Endothelial cell of umbilical vein (primary cell): ENCODE measurements around the gene CMTM8. TPM values are rescaled to one million over a fixed set of nuclear protein-coding genes. Genes with fewer than 3 reads are reported as not detected.

ENCODE experiments used
- BruUV-seq: library from RNA; stranded (reverse); fragments of 400-500 nt; replicated peaks from 2 replicates; lab custom pipeline; 2021; lab: Mats Ljungman, UMichigan
- CTCF ChIA-PET: fragments of 300-600, 350-600 bp; sonication (Branson Sonifier 250); formaldehyde crosslinking; loops from one replicate; lab custom pipeline; 2021; ENCODE audit warnings: antibody characterized with exemption, inconsistent platforms; lab: Charles Lee
- POLR2A ChIA-PET: fragments of 300-600, 350-600 bp; sonication (Branson Sonifier 250); formaldehyde crosslinking; loops from one replicate; lab custom pipeline; 2021; ENCODE audit warnings: antibody characterized with exemption, inconsistent platforms; lab: Charles Lee
- DNase-seq: peaks from one replicate; pipeline ENCODE4 v3.0.0-alpha.2; 2011; ENCODE audit warnings: low read depth, low spot score
- FAIRE-seq: peaks from 2 replicates; lab custom pipeline; 2011; peaks lifted over from hg19 to GRCh38; lab: Jason Lieb, UNC
- H2AFZ ChIP-seq: 2 replicates; pipeline ENCODE4 v1.6.0; 2012; ENCODE audit warnings: low read depth, low read length, control low read depth, inconsistent platforms
- H3K27ac ChIP-seq: 2 replicates; pipeline ENCODE4 v1.5.1; 2011; ENCODE audit warnings: low read depth, mild to moderate bottlenecking, control low read depth, low read length, moderate library complexity; ENCODE audit not compliant: insufficient read depth
- H3K27me3 ChIP-seq, 2 experiments: 2 replicates each; pipeline versions ENCODE4 v1.6.0 to v1.6.1; 2011; ENCODE audit warnings: low read length in 2 of 2, mixed read lengths in 1 of 2; ENCODE audit not compliant: control insufficient read depth in 2 of 2, insufficient read depth in 2 of 2
- H3K36me3 ChIP-seq, 2 experiments: 2 replicates in 1 of 2; 3 replicates in 1 of 2; pipeline ENCODE4 v1.5.1; 2011; ENCODE audit warnings: low read length in 2 of 2, mild to moderate bottlenecking in 1 of 2, moderate library complexity in 1 of 2; ENCODE audit not compliant: control insufficient read depth in 2 of 2, insufficient read depth in 2 of 2; ENCODE audit errors: extremely low read depth in 1 of 2
- H3K4me1 ChIP-seq: 3 replicates; pipeline ENCODE4 v1.5.1; 2011; ENCODE audit warnings: mild to moderate bottlenecking, low read length; ENCODE audit not compliant: control insufficient read depth, insufficient read depth; ENCODE audit errors: extremely low read depth
- H3K4me2 ChIP-seq: 2 replicates; pipeline ENCODE4 v1.6.1; 2011; ENCODE audit warnings: low read length, control low read depth, mixed read lengths; ENCODE audit not compliant: insufficient read depth
- H3K4me3 ChIP-seq, 3 experiments: fragments of 200-600 bp in 1 of 3; sonication (generic), shearing (Covaris generic) in 1 of 3; replicated peaks in 1 of 3; 2 replicates each; pipeline ENCODE4 v1.5.1; 2011 to 2016; ENCODE audit warnings: control low read depth in 3 of 3, low read length in 3 of 3, mild to moderate bottlenecking in 2 of 3, inconsistent platforms in 1 of 3, low read depth in 1 of 3, moderate library complexity in 1 of 3; ENCODE audit not compliant: insufficient read depth in 1 of 3
- H3K79me2 ChIP-seq: 2 replicates; pipeline ENCODE4 v1.6.0; 2012; ENCODE audit warnings: low read length, inconsistent platforms; ENCODE audit not compliant: control insufficient read depth, insufficient read depth
- H3K9ac ChIP-seq: replicated peaks from 2 replicates; pipeline ENCODE3; 2011; ENCODE audit warnings: low read length, control low read depth; ENCODE audit not compliant: insufficient read depth; ENCODE audit errors: extremely low read depth
- H3K9me1 ChIP-seq: replicated peaks from 3 replicates; pipeline ENCODE4 v1.6.0; 2011; ENCODE audit warnings: mild to moderate bottlenecking, low read length; ENCODE audit not compliant: control insufficient read depth, insufficient read depth; ENCODE audit errors: extremely low read depth
- H3K9me3 ChIP-seq: replicated peaks from 2 replicates; pipeline ENCODE4 v1.5.1; 2012; ENCODE audit warnings: low read length, inconsistent platforms; ENCODE audit not compliant: control insufficient read depth, insufficient read depth
- H4K20me1 ChIP-seq: replicated peaks from 2 replicates; pipeline ENCODE3; 2011; ENCODE audit warnings: mild to moderate bottlenecking, low read length; ENCODE audit not compliant: control insufficient read depth, insufficient read depth; ENCODE audit errors: extremely low read depth
- CTCF ChIP-seq, 2 donors: IDR thresholded peaks; 1 replicate in 1 of 2; 2 replicates in 1 of 2; pipeline ENCODE4 v1.5.1; 2011; ENCODE audit warnings: low read length in 2 of 2, mild to moderate bottlenecking in 2 of 2, moderate library complexity in 2 of 2, control low read depth in 1 of 2, inconsistent platforms in 1 of 2, low read depth in 1 of 2; ENCODE audit not compliant: insufficient read depth in 1 of 2; ENCODE audit errors: extremely low read depth in 1 of 2
- EZH2 ChIP-seq: IDR thresholded peaks from 2 replicates; pipeline ENCODE4 v1.6.1; 2012; ENCODE audit warnings: borderline replicate concordance, low read depth, mild to moderate bottlenecking, moderate library complexity, low read length, inconsistent platforms; ENCODE audit not compliant: severe bottlenecking
- FOS ChIP-seq: IDR thresholded peaks from 2 replicates; pipeline ENCODE4 v1.6.1; 2011; ENCODE audit warnings: mild to moderate bottlenecking, low read length, moderate library complexity, borderline replicate concordance; ENCODE audit not compliant: insufficient read depth
- GATA2 ChIP-seq: IDR thresholded peaks from 2 replicates; pipeline ENCODE4 v1.7.0; 2011; ENCODE audit warnings: low read depth, mild to moderate bottlenecking, moderate library complexity, mixed read lengths, low read length; ENCODE audit not compliant: insufficient read length, insufficient read depth
- JUN ChIP-seq: IDR thresholded peaks from 2 replicates; pipeline ENCODE4 v1.6.1; 2011; ENCODE audit warnings: borderline replicate concordance, low read depth; ENCODE audit not compliant: insufficient read length, insufficient read depth
- MAX ChIP-seq: IDR thresholded peaks from 2 replicates; pipeline ENCODE4 v1.6.1; 2011; ENCODE audit not compliant: insufficient read depth, insufficient read length
- MYC ChIP-seq: IDR thresholded peaks from one replicate; pipeline ENCODE4 v1.6.1; 2011; ENCODE audit warnings: mild to moderate bottlenecking, low read depth, low read length
- POLR2A ChIP-seq: IDR thresholded peaks from 2 replicates; pipeline ENCODE4 v1.6.1; 2012; ENCODE audit warnings: low read depth, mild to moderate bottlenecking, control low read depth, low read length
- POLR2AphosphoS5 ChIP-seq: IDR thresholded peaks from 2 replicates; pipeline ENCODE4 v1.6.1; 2012; ENCODE audit warnings: low read depth, mild to moderate bottlenecking, control low read depth, low read length, moderate library complexity; ENCODE audit not compliant: insufficient read depth
- dilution Hi-C: fragments of 300-500 bp; cut with MboI; formaldehyde crosslinking; loops from one replicate; pipeline ENCODE4 v1.15.0; 2019; ENCODE audit warnings: low sequenced_read_pairs; ENCODE audit not compliant: extremely low pct_ligation_motif_present
- intact Hi-C: fragments of 100-400 bp; cut with micrococcal nuclease; formaldehyde crosslinking; loops from one replicate; pipeline ENCODE4 v1.10.0; 2022
- polyA plus RNA-seq, 4 experiments: library from polyadenylated mRNA; depleted of rRNA in 3 of 4; stranded (reverse) in 3 of 4; unstranded in 1 of 4; fragments of >200 nt; gene quantifications; 2 replicates each; pipeline versions ENCODE4 v1.2.1 to v1.2.3, GENCODE V29; 2011 to 2012; ENCODE audit warnings: missing spikeins in 1 of 4
- total RNA-seq: library from RNA; stranded (reverse); gene quantifications from 2 replicates; pipeline ENCODE4 v1.2.3, GENCODE V29; 2021

Gene CMTM8
- total and polyA plus RNA-seq, 2 donors (not counting 3 experiments of a cell fraction or from before 2014, with no cell fraction given), result 7.3 to 11.9 TPM

GRCh38 chr3:32197991-32198390, 40.5 kb upstream of the CMTM8 start:
- H3K4me2 ChIP-seq, result no peak overlapping the region
- no peaks in the 10 kb centered on the region for H3K9me3 ChIP-seq
- ChIA-PET CTCF (no interaction called here), POLR2A (no interaction called here)
- no peaks in the 10 kb centered on the region for H3K36me3 ChIP-seq
- no peaks in the 10 kb centered on the region for H4K20me1 ChIP-seq
- dilution Hi-C loops, result no loop called here
- no TSS peak for BruUV-seq
- no peaks in the 10 kb centered on the region for H3K27me3 ChIP-seq
- H3K79me2 ChIP-seq, result no peaks in the 10 kb centered on the region
- no peak for DNase-seq
- intact Hi-C loops, result no loop called here
- H3K4me1 ChIP-seq, result peaks cover 15% of the 10 kb centered on the region
- no peak overlapping the region for H3K4me3 ChIP-seq
- no peak for FAIRE-seq
- H2AFZ ChIP-seq, result no peak overlapping the region
- no peak for TF ChIP-seq EZH2
- no peak for TF ChIP-seq CTCF (IDR thresholded peaks at IDR 0.05; ENCODE audit: extremely low read depth in 1 of 2, insufficient read depth in 1 of 2, low read depth in 1 of 2, low read length in 2 of 2)
- TF ChIP-seq GATA2, result no peak
- H3K9ac ChIP-seq, result no peak overlapping the region
- H3K9me1 ChIP-seq, result no peaks in the 10 kb centered on the region
- H3K27ac ChIP-seq, result no peak overlapping the region

GRCh38 chr3:32198714-32199113, 39.8 kb upstream of the CMTM8 start:
- no peak for TF ChIP-seq POLR2AphosphoS5
- TF ChIP-seq MYC, result no peak
- no peak for TF ChIP-seq GATA2
- no peak for TF ChIP-seq FOS
- no peak for TF ChIP-seq EZH2
- no peak for TF ChIP-seq CTCF (IDR thresholded peaks at IDR 0.05; ENCODE audit: extremely low read depth in 1 of 2, insufficient read depth in 1 of 2, low read depth in 1 of 2, low read length in 2 of 2)
- TF ChIP-seq POLR2A, result no peak
- TF ChIP-seq MAX, result no peak
- TF ChIP-seq JUN, result no peak
- no peaks in the 10 kb centered on the region for H3K79me2 ChIP-seq
- no peak overlapping the region for H2AFZ ChIP-seq
- CTCF ChIA-PET, result no interaction called here
- H3K9ac ChIP-seq, result no peak overlapping the region
- H3K36me3 ChIP-seq, result no peaks in the 10 kb centered on the region
- no peaks in the 10 kb centered on the region for H3K27me3 ChIP-seq
- no peak overlapping the region for H3K4me3 ChIP-seq
- no peaks in the 10 kb centered on the region for H4K20me1 ChIP-seq
- DNase-seq (no peak), FAIRE-seq (no peak)
- H3K27ac ChIP-seq, result no peak overlapping the region
- intact Hi-C loops, result no loop called here
- H3K4me1 ChIP-seq, result peaks cover 15% of the 10 kb centered on the region
- POLR2A ChIA-PET, result no interaction called here
- H3K4me2 ChIP-seq, result no peak overlapping the region
- no peaks in the 10 kb centered on the region for H3K9me1 ChIP-seq
- no TSS peak for BruUV-seq
- H3K9me3 ChIP-seq, result no peaks in the 10 kb centered on the region
- dilution Hi-C loops, result no loop called here
